Mononuclear cell (primary cell): ENCODE results near the gene CDH13. TPM values are rescaled to one million over a fixed set of nuclear protein-coding genes. Genes with fewer than 3 reads are reported as not detected.

Source experiments
- H3K27me3 ChIP-seq: 2 replicates; pipeline ENCODE4 v1.6.0; 2011; ENCODE audit warnings: low read length, control low read depth; ENCODE audit not compliant: insufficient read depth
- H3K4me1 ChIP-seq: 2 replicates; pipeline ENCODE4 v1.5.1; 2011; ENCODE audit warnings: mild to moderate bottlenecking, low read length, control low read depth; ENCODE audit not compliant: insufficient read depth
- H3K4me3 ChIP-seq: 2 replicates; pipeline ENCODE4 v1.5.1; 2011; ENCODE audit warnings: mild to moderate bottlenecking, low read length, moderate library complexity
- H3K9me3 ChIP-seq: 2 replicates; pipeline ENCODE4 v1.5.1; 2011; ENCODE audit warnings: low read depth, mild to moderate bottlenecking, control low read depth, low read length
- total RNA-seq: library from RNA; depleted of rRNA; stranded (reverse); fragments of >200 nt; gene quantifications from one replicate; pipeline ENCODE4 v1.2.3, GENCODE V29; 2012

CDH13 gene
- total RNA-seq, 1 donor, result 0.10 TPM

- Histone ChIP-seq H3K27me3 (no peaks in the 10 kb centered on the region), H3K4me1 (no peaks in the 10 kb centered on the region), H3K4me3 (no peak overlapping the region), H3K9me3 (no peaks in the 10 kb centered on the region)
These were observed 652.5 kb downstream of the CDH13 start for GRCh38 chr16:83279251-83279650.

- no peaks in the 10 kb centered on the region for H3K9me3 ChIP-seq
- H3K4me1 ChIP-seq, result no peaks in the 10 kb centered on the region
- H3K4me3 ChIP-seq, result no peak overlapping the region
- no peaks in the 10 kb centered on the region for H3K27me3 ChIP-seq
These were observed 659.2 kb downstream of the CDH13 start for GRCh38 chr16:83285921-83286320.

GRCh38 chr16:83296505-83296904 lies 669.7 kb downstream of the CDH13 start:
- H3K4me1 ChIP-seq, result no peaks in the 10 kb centered on the region
- H3K27me3 ChIP-seq, result no peaks in the 10 kb centered on the region
- no peaks in the 10 kb centered on the region for H3K9me3 ChIP-seq
- H3K4me3 ChIP-seq, result no peak overlapping the region

GRCh38 chr16:83298541-83298940 lies 671.8 kb downstream of the CDH13 start:
- H3K27me3 ChIP-seq, result no peaks in the 10 kb centered on the region
- H3K4me1 ChIP-seq, result no peaks in the 10 kb centered on the region
- no peak overlapping the region for H3K4me3 ChIP-seq

GRCh38 chr16:83300326-83300725 lies 673.6 kb downstream of the CDH13 start:
- H3K27me3 ChIP-seq, result no peaks in the 10 kb centered on the region
- H3K9me3 ChIP-seq, result no peaks in the 10 kb centered on the region
- no peaks in the 10 kb centered on the region for H3K4me1 ChIP-seq
- no peak overlapping the region for H3K4me3 ChIP-seq

More at GRCh38 chr16:83298541-83298940, 671.8 kb downstream of the CDH13 start:
- H3K9me3 ChIP-seq, result no peaks in the 10 kb centered on the region

- no peak overlapping the region for H3K4me3 ChIP-seq
- no peaks in the 10 kb centered on the region for H3K27me3 ChIP-seq
- no peaks in the 10 kb centered on the region for H3K9me3 ChIP-seq
- H3K4me1 ChIP-seq, result no peaks in the 10 kb centered on the region
These were observed 675.2 kb downstream of the CDH13 start for GRCh38 chr16:83301971-83302370.

- no peaks in the 10 kb centered on the region for H3K9me3 ChIP-seq
These were observed 676.1 kb downstream of the CDH13 start for GRCh38 chr16:83302853-83303252.

GRCh38 chr16:83305092-83305491 lies 678.3 kb downstream of the CDH13 start:
- H3K9me3 ChIP-seq, result no peaks in the 10 kb centered on the region
- H3K4me3 ChIP-seq, result no peak overlapping the region
- H3K27me3 ChIP-seq, result no peaks in the 10 kb centered on the region
- no peaks in the 10 kb centered on the region for H3K4me1 ChIP-seq

More at GRCh38 chr16:83302853-83303252, 676.1 kb downstream of the CDH13 start:
- Histone ChIP-seq H3K4me3 (no peak overlapping the region), H3K27me3 (no peaks in the 10 kb centered on the region), H3K4me1 (no peaks in the 10 kb centered on the region)

GRCh38 chr16:83306961-83307593 lies 680.3 kb downstream of the CDH13 start:
- Histone ChIP-seq H3K9me3 (no peaks in the 10 kb centered on the region), H3K4me1 (no peaks in the 10 kb centered on the region), H3K27me3 (no peaks in the 10 kb centered on the region), H3K4me3 (no peak overlapping the region)

- no peaks in the 10 kb centered on the region for H3K27me3 ChIP-seq
- H3K4me1 ChIP-seq, result no peaks in the 10 kb centered on the region
- no peaks in the 10 kb centered on the region for H3K9me3 ChIP-seq
- no peak overlapping the region for H3K4me3 ChIP-seq
These were observed 680.8 kb downstream of the CDH13 start for GRCh38 chr16:83307594-83307992.

- no peak overlapping the region for H3K4me3 ChIP-seq
- no peaks in the 10 kb centered on the region for H3K9me3 ChIP-seq
- H3K27me3 ChIP-seq, result no peaks in the 10 kb centered on the region
- H3K4me1 ChIP-seq, result no peaks in the 10 kb centered on the region
These were observed 681.6 kb downstream of the CDH13 start for GRCh38 chr16:83308414-83308813.

- Histone ChIP-seq H3K4me1 (no peaks in the 10 kb centered on the region), H3K9me3 (no peaks in the 10 kb centered on the region), H3K4me3 (no peak overlapping the region), H3K27me3 (no peaks in the 10 kb centered on the region)
These were observed 684.0 kb downstream of the CDH13 start for GRCh38 chr16:83310816-83311215.

GRCh38 chr16:83312015-83312717 lies 685.4 kb downstream of the CDH13 start:
- H3K4me1 ChIP-seq, result no peaks in the 10 kb centered on the region
- no peak overlapping the region for H3K4me3 ChIP-seq
- H3K27me3 ChIP-seq, result no peaks in the 10 kb centered on the region
- H3K9me3 ChIP-seq, result no peaks in the 10 kb centered on the region

- no peaks in the 10 kb centered on the region for H3K27me3 ChIP-seq
- no peaks in the 10 kb centered on the region for H3K9me3 ChIP-seq
- no peak overlapping the region for H3K4me3 ChIP-seq
- no peaks in the 10 kb centered on the region for H3K4me1 ChIP-seq
These were observed 686.0 kb downstream of the CDH13 start for GRCh38 chr16:83312718-83313245.

- Histone ChIP-seq H3K27me3 (no peaks in the 10 kb centered on the region), H3K4me1 (no peaks in the 10 kb centered on the region), H3K9me3 (no peaks in the 10 kb centered on the region), H3K4me3 (no peak overlapping the region)
These were observed 688.5 kb downstream of the CDH13 start for GRCh38 chr16:83315271-83315670.

GRCh38 chr16:83316458-83316857 lies 689.7 kb downstream of the CDH13 start:
- no peaks in the 10 kb centered on the region for H3K27me3 ChIP-seq
- H3K4me3 ChIP-seq, result no peak overlapping the region
- H3K9me3 ChIP-seq, result no peaks in the 10 kb centered on the region
- no peaks in the 10 kb centered on the region for H3K4me1 ChIP-seq
